Testis (tissue), 2 donors: ENCODE data around the gene WDR87.

ENCODE experiments used
- POLR2A ChIP-seq: fragments of 450-650 bp; IDR thresholded peaks from one replicate; pipeline ENCODE4 v1.6.1; 2017; ENCODE audit warnings: antibody characterized with exemption, mild to moderate bottlenecking, moderate library complexity
- TF ChIP-seq, protein P1 (sequence below), 3 experiments: fragments of 450-650 bp in 2 of 3; fragments of 200-600 bp in 1 of 3; sonication (generic) in 1 of 3; IDR thresholded peaks; one replicate each; pipeline ENCODE4 v1.5.1; 2016 to 2019; ENCODE audit warnings: antibody characterized with exemption in 3 of 3, mild to moderate bottlenecking in 2 of 3, moderate library complexity in 1 of 3

GRCh38 chr19:37943480-37943879 is 37.1 kb upstream of the WDR87 start:
- TF ChIP-seq, protein P1, sequence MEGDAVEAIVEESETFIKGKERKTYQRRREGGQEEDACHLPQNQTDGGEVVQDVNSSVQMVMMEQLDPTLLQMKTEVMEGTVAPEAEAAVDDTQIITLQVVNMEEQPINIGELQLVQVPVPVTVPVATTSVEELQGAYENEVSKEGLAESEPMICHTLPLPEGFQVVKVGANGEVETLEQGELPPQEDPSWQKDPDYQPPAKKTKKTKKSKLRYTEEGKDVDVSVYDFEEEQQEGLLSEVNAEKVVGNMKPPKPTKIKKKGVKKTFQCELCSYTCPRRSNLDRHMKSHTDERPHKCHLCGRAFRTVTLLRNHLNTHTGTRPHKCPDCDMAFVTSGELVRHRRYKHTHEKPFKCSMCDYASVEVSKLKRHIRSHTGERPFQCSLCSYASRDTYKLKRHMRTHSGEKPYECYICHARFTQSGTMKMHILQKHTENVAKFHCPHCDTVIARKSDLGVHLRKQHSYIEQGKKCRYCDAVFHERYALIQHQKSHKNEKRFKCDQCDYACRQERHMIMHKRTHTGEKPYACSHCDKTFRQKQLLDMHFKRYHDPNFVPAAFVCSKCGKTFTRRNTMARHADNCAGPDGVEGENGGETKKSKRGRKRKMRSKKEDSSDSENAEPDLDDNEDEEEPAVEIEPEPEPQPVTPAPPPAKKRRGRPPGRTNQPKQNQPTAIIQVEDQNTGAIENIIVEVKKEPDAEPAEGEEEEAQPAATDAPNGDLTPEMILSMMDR (IDR thresholded peaks at IDR 0.05) = no peak
- TF ChIP-seq POLR2A = no peak
